Neuron (in vitro differentiated cells): Measurements from ENCODE around the gene ETV3L.
"Not testable (repeated sequence)": the region's sequence is repeated elsewhere in the genome, so short reads cannot be mapped to it uniquely, and the experiment has no call there.

ENCODE experiments used
- H2AFZ ChIP-seq: one replicate; pipeline ENCODE4 v1.6.1; 2013; ENCODE audit warnings: low read depth, mild to moderate bottlenecking, inconsistent platforms, low read length, moderate library complexity
- H3K27me3 ChIP-seq: one replicate; pipeline ENCODE4 v1.6.1; 2013; ENCODE audit warnings: low read length; ENCODE audit not compliant: insufficient read depth
- H3K36me3 ChIP-seq: one replicate; pipeline ENCODE4 v1.6.1; 2013; ENCODE audit warnings: low read length; ENCODE audit not compliant: insufficient read depth
- H3K4me1 ChIP-seq: one replicate; pipeline ENCODE4 v1.6.1; 2013; ENCODE audit warnings: low read length; ENCODE audit not compliant: insufficient read depth
- H3K4me3 ChIP-seq: 2 replicates; pipeline ENCODE4 v1.5.1; 2013; ENCODE audit warnings: mild to moderate bottlenecking, low read length, moderate library complexity
- H3K9me3 ChIP-seq: one replicate; pipeline ENCODE4 v1.6.1; 2013; ENCODE audit warnings: low read length

Gene ETV3L

GRCh38 chr1:157107702-157108101 is 8.1 kb upstream of the ETV3L start:
- Histone ChIP-seq H3K4me1 (peaks cover 13% of the 10 kb centered on the region), H3K4me3 (no peak overlapping the region), H3K9me3 (no peaks in the 10 kb centered on the region), H3K27me3 (peaks cover 48% of the 10 kb centered on the region), H2AFZ (no peak overlapping the region), H3K36me3 (no peaks in the 10 kb centered on the region)

- Histone ChIP-seq H3K4me1 (peaks cover 13% of the 10 kb centered on the region), H3K27me3 (peaks cover 39% of the 10 kb centered on the region), H3K36me3 (no peaks in the 10 kb centered on the region), H3K4me3 (no peak overlapping the region), H2AFZ (no peak overlapping the region), H3K9me3 (no peaks in the 10 kb centered on the region)
These were observed 7.2 kb upstream of the ETV3L start for GRCh38 chr1:157106813-157107189.

- Histone ChIP-seq H3K4me1 (peaks cover 13% of the 10 kb centered on the region), H3K9me3 (no peaks in the 10 kb centered on the region), H3K36me3 (no peaks in the 10 kb centered on the region), H3K27me3 (peaks cover 33% of the 10 kb centered on the region), H3K4me3 (no peak overlapping the region), H2AFZ (no peak overlapping the region)
These were observed 6.6 kb upstream of the ETV3L start for GRCh38 chr1:157105988-157106812.

- Histone ChIP-seq H3K4me3 (no peak overlapping the region), H3K27me3 (peaks cover 28% of the 10 kb centered on the region), H3K36me3 (no peaks in the 10 kb centered on the region), H2AFZ (no peak overlapping the region), H3K9me3 (no peaks in the 10 kb centered on the region), H3K4me1 (peaks cover 13% of the 10 kb centered on the region)
These were observed 5.8 kb upstream of the ETV3L start for GRCh38 chr1:157105298-157105987.

- no peaks in the 10 kb centered on the region for H3K36me3 ChIP-seq
- H3K27me3 ChIP-seq = peaks cover 23% of the 10 kb centered on the region
- no peak overlapping the region for H2AFZ ChIP-seq
- H3K9me3 ChIP-seq = no peaks in the 10 kb centered on the region
- H3K4me3 ChIP-seq = no peak overlapping the region
- H3K4me1 ChIP-seq = peaks cover 13% of the 10 kb centered on the region
These were observed 5.1 kb upstream of the ETV3L start for GRCh38 chr1:157104598-157105293.

- Histone ChIP-seq H2AFZ (no peak overlapping the region), H3K27me3 (peaks cover 12% of the 10 kb centered on the region), H3K4me3 (no peak overlapping the region), H3K36me3 (no peaks in the 10 kb centered on the region), H3K9me3 (no peaks in the 10 kb centered on the region), H3K4me1 (peaks cover 13% of the 10 kb centered on the region)
These were observed 3.7 kb upstream of the ETV3L start for GRCh38 chr1:157103268-157103667.

- H3K4me1 ChIP-seq = peaks cover 13% of the 10 kb centered on the region
- H3K9me3 ChIP-seq = no peaks in the 10 kb centered on the region
- H3K27me3 ChIP-seq = peaks cover 3% of the 10 kb centered on the region
- H3K4me3 ChIP-seq = no peak overlapping the region
- no peaks in the 10 kb centered on the region for H3K36me3 ChIP-seq
- no peak overlapping the region for H2AFZ ChIP-seq
These were observed 1.5 kb upstream of the ETV3L start for GRCh38 chr1:157101149-157101548.

- H3K27me3 ChIP-seq, H2AFZ ChIP-seq, H3K36me3 ChIP-seq, H3K4me1 ChIP-seq, H3K9me3 ChIP-seq, H3K4me3 ChIP-seq: not testable (repeated sequence)
These were observed 498 bp downstream of the ETV3L start for GRCh38 chr1:157098987-157099632.

GRCh38 chr1:157098519-157098918 is 1.1 kb downstream of the ETV3L start:
- Histone ChIP-seq H3K9me3 (no peaks in the 10 kb centered on the region), H2AFZ (no peak overlapping the region), H3K4me1 (no peaks in the 10 kb centered on the region), H3K36me3 (no peaks in the 10 kb centered on the region), H3K27me3 (peaks cover 3% of the 10 kb centered on the region), H3K4me3 (no peak overlapping the region)

GRCh38 chr1:157097692-157098091 is 1.9 kb downstream of the ETV3L start:
- H3K4me3 ChIP-seq = no peak overlapping the region
- no peak overlapping the region for H2AFZ ChIP-seq
- no peaks in the 10 kb centered on the region for H3K4me1 ChIP-seq

GRCh38 chr1:157096881-157097280 is 2.7 kb downstream of the ETV3L start:
- H3K36me3 ChIP-seq = no peaks in the 10 kb centered on the region

More at GRCh38 chr1:157097692-157098091, 1.9 kb downstream of the ETV3L start:
- Histone ChIP-seq H3K36me3 (no peaks in the 10 kb centered on the region), H3K27me3 (peaks cover 1% of the 10 kb centered on the region), H3K9me3 (no peaks in the 10 kb centered on the region)

GRCh38 chr1:157095551-157095950 is 4.1 kb downstream of the ETV3L start:
- Histone ChIP-seq H2AFZ (no peak overlapping the region), H3K9me3 (no peaks in the 10 kb centered on the region), H3K36me3 (no peaks in the 10 kb centered on the region)

More at GRCh38 chr1:157096881-157097280, 2.7 kb downstream of the ETV3L start:
- no peak overlapping the region for H3K4me3 ChIP-seq
- no peak overlapping the region for H2AFZ ChIP-seq
- H3K4me1 ChIP-seq = no peaks in the 10 kb centered on the region
- H3K27me3 ChIP-seq = peaks cover 9% of the 10 kb centered on the region
- H3K9me3 ChIP-seq = no peaks in the 10 kb centered on the region

GRCh38 chr1:157095091-157095490 is 4.5 kb downstream of the ETV3L start:
- Histone ChIP-seq H3K4me1 (no peaks in the 10 kb centered on the region), H3K9me3 (no peaks in the 10 kb centered on the region), H3K4me3 (no peak overlapping the region), H3K36me3 (no peaks in the 10 kb centered on the region), H2AFZ (no peak overlapping the region), H3K27me3 (peaks cover 14% of the 10 kb centered on the region)

More at GRCh38 chr1:157095551-157095950, 4.1 kb downstream of the ETV3L start:
- H3K4me3 ChIP-seq = no peak overlapping the region
- peaks cover 14% of the 10 kb centered on the region for H3K27me3 ChIP-seq
- no peaks in the 10 kb centered on the region for H3K4me1 ChIP-seq
